ENCODE results near the gene SEPTIN7.

DNA sequence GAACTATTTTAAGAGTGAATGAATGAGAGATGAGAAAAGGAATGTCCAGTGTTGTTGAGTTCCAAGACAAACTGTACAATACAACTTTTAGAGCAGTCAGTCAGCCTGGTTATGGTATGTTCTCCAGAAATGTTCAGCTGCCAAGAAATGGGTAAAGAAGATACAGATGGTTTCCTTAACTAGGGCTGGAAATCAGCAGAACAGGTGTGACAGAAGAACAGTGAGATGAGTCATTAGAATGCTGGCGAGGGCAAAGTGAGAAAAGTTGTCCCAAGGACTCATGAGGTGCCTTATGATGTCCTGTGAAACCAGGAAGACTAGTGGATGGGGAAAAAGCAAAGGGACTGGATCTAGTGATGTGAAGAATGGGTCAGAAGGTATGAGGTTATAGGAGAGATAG lies 20.8 kb upstream of the SEPTIN7 start:
- TF ChIP-seq, protein P1, sequence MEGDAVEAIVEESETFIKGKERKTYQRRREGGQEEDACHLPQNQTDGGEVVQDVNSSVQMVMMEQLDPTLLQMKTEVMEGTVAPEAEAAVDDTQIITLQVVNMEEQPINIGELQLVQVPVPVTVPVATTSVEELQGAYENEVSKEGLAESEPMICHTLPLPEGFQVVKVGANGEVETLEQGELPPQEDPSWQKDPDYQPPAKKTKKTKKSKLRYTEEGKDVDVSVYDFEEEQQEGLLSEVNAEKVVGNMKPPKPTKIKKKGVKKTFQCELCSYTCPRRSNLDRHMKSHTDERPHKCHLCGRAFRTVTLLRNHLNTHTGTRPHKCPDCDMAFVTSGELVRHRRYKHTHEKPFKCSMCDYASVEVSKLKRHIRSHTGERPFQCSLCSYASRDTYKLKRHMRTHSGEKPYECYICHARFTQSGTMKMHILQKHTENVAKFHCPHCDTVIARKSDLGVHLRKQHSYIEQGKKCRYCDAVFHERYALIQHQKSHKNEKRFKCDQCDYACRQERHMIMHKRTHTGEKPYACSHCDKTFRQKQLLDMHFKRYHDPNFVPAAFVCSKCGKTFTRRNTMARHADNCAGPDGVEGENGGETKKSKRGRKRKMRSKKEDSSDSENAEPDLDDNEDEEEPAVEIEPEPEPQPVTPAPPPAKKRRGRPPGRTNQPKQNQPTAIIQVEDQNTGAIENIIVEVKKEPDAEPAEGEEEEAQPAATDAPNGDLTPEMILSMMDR (IDR thresholded peaks at IDR 0.05; ENCODE audit: low read depth, low read length) = no peak
- no peak for TF ChIP-seq POLR2A (IDR thresholded peaks at IDR 0.05; ENCODE audit: extremely low read depth, insufficient read length)

All from NB4 (cell line).